GM19397 (cell line): ENCODE measurements around the gene ITGAD.

Experiments
- ATAC-seq: cut with Tn5 transposase; IDR thresholded peaks from one replicate; pipeline ENCODE4 v1.9.1; 2021; ENCODE audit warnings: mild to moderate bottlenecking, moderate library complexity; ENCODE audit not compliant: unreplicated experiment

ITGAD gene

GRCh38 chr16:31474173-31474714 is 81.1 kb downstream of the ITGAD start:
- ATAC-seq = no peak

- no peak for ATAC-seq
These were observed 81.9 kb downstream of the ITGAD start for GRCh38 chr16:31474773-31475738.

- no peak for ATAC-seq
These were observed 82.8 kb downstream of the ITGAD start for GRCh38 chr16:31475946-31476302.
